GM23338 (cell line): ENCODE data around the gene GADL1. TPM values are rescaled to one million over a fixed set of nuclear protein-coding genes. Genes with fewer than 3 reads are reported as not detected.

Experiments
- ATAC-seq: fragments of 200-7000 bp; cut with Tn5 transposase; 3 replicates; pipeline ENCODE4 v1.9.1; 2020
- DNase-seq: peaks from one replicate; pipeline ENCODE4 v3.0.0-alpha.2; 2015; ENCODE audit warnings: low spot score
- H2AFZ ChIP-seq: fragments of 200-600 bp; sonication (generic); 2 replicates; pipeline ENCODE4 v1.8.0; 2016; ENCODE audit warnings: antibody characterized with exemption, mild to moderate bottlenecking, moderate library complexity
- H3F3A ChIP-seq: fragments of 200-600 bp; sonication (generic); replicated peaks from 2 replicates; pipeline ENCODE4 v1.8.0; 2017; ENCODE audit warnings: antibody characterized with exemption, mixed run types, low read depth
- H3K27ac ChIP-seq: fragments of 200-600 bp; sonication (generic); 2 replicates; pipeline ENCODE4 v1.6.1; 2016; ENCODE audit warnings: low read depth
- H3K27me3 ChIP-seq: fragments of 200-600 bp; sonication (generic); 2 replicates; pipeline ENCODE4 v1.8.0; 2016; ENCODE audit warnings: mild to moderate bottlenecking, mixed run types, moderate library complexity; ENCODE audit not compliant: insufficient read depth
- H3K36me3 ChIP-seq: fragments of 200-600 bp; sonication (generic); 2 replicates; pipeline ENCODE4 v1.8.0; 2016; ENCODE audit warnings: mild to moderate bottlenecking; ENCODE audit not compliant: insufficient read depth
- H3K4me1 ChIP-seq: fragments of 200-600 bp; sonication (generic); 2 replicates; pipeline ENCODE4 v1.8.0; 2016; ENCODE audit warnings: mild to moderate bottlenecking, moderate library complexity; ENCODE audit not compliant: insufficient read depth
- H3K4me2 ChIP-seq: fragments of 200-600 bp; sonication (generic); 2 replicates; pipeline ENCODE4 v1.7.1; 2017; ENCODE audit warnings: mixed run types
- H3K4me3 ChIP-seq: fragments of 200-600 bp; sonication (generic); 2 replicates; pipeline ENCODE4 v1.6.1; 2016; ENCODE audit warnings: mixed run types
- H3K79me2 ChIP-seq: fragments of 200-600 bp; sonication (generic); replicated peaks from 2 replicates; pipeline ENCODE4 v1.8.0; 2017; ENCODE audit warnings: mild to moderate bottlenecking; ENCODE audit not compliant: insufficient read depth
- H3K9me2 ChIP-seq: fragments of 200-600 bp; sonication (generic); 2 replicates; pipeline ENCODE4 v1.8.0; 2017; ENCODE audit not compliant: insufficient read depth
- H4K20me1 ChIP-seq: fragments of 200-600 bp; sonication (generic); replicated peaks from 2 replicates; pipeline ENCODE4 v1.8.0; 2017; ENCODE audit warnings: mild to moderate bottlenecking; ENCODE audit not compliant: insufficient read depth
- H3K27ac Mint-ChIP-seq: 2 replicates; pipeline ENCODE4 v1.8.0; 2020; ENCODE audit warnings: inconsistent platforms, mild to moderate bottlenecking, moderate library complexity, mixed read lengths
- H3K27me3 Mint-ChIP-seq: 3 replicates; pipeline ENCODE4 v1.8.0; 2022; ENCODE audit warnings: low read depth, mild to moderate bottlenecking, moderate library complexity, mixed read lengths, inconsistent platforms; ENCODE audit not compliant: insufficient read depth, poor library complexity
- H3K36me3 Mint-ChIP-seq: 3 replicates; pipeline ENCODE4 v1.8.0; 2021; ENCODE audit warnings: low read depth, mild to moderate bottlenecking, inconsistent platforms, moderate library complexity, mixed read lengths
- H3K4me1 Mint-ChIP-seq: 3 replicates; pipeline ENCODE4 v1.8.0; 2020; ENCODE audit warnings: mild to moderate bottlenecking, inconsistent platforms, mixed read lengths
- H3K4me3 Mint-ChIP-seq: 3 replicates; pipeline ENCODE4 v1.8.0; 2021; ENCODE audit warnings: moderate library complexity, mild to moderate bottlenecking, inconsistent platforms, mixed read lengths
- H3K9me3 Mint-ChIP-seq: 3 replicates; pipeline ENCODE4 v1.8.0; 2020; ENCODE audit warnings: moderate library complexity, mild to moderate bottlenecking, inconsistent platforms, mixed read lengths
- CREB1 ChIP-seq: fragments of 250-450 bp; sonication (Bioruptor Pico); IDR thresholded peaks from 2 replicates; pipeline ENCODE4 v1.5.0; 2020; ENCODE audit warnings: low read depth, mild to moderate bottlenecking, moderate library complexity
- EZH2 ChIP-seq: fragments of 200-600 bp; sonication (generic); IDR thresholded peaks from one replicate; pipeline ENCODE4 v1.8.0; 2017; ENCODE audit warnings: antibody characterized with exemption, mild to moderate bottlenecking, low read depth; ENCODE audit not compliant: unreplicated experiment
- EZH2phosphoT487 ChIP-seq: fragments of 200-600 bp; sonication (generic); IDR thresholded peaks from one replicate; pipeline ENCODE4 v1.8.1; 2018; ENCODE audit warnings: antibody characterized with exemption; ENCODE audit not compliant: unreplicated experiment
- NANOG ChIP-seq: IDR thresholded peaks from 2 replicates; pipeline ENCODE4 v1.6.1; 2016; ENCODE audit warnings: antibody characterized with exemption, borderline replicate concordance
- POLR2AphosphoS5 ChIP-seq: IDR thresholded peaks from 2 replicates; pipeline ENCODE4 v1.6.1; 2016; ENCODE audit warnings: antibody characterized with exemption, low read depth
- STAT1 ChIP-seq: IDR thresholded peaks from one replicate; pipeline ENCODE4 v1.6.1; 2016; ENCODE audit warnings: antibody characterized with exemption; ENCODE audit not compliant: unreplicated experiment
- ZNF331 ChIP-seq: fragments of 250-450 bp; sonication (Bioruptor Pico); IDR thresholded peaks from 2 replicates; pipeline ENCODE4 v1.5.0; 2020; ENCODE audit warnings: low read depth, mild to moderate bottlenecking, moderate library complexity
- ZNF462 ChIP-seq: fragments of 250-450 bp; sonication (Bioruptor Pico); IDR thresholded peaks from 2 replicates; pipeline ENCODE4 v1.5.0; 2020; ENCODE audit warnings: mild to moderate bottlenecking, moderate library complexity
- polyA plus RNA-seq: library from polyadenylated mRNA; unstranded; fragments of >200 nt; fragmentation: Nextera tagmentation; extraction: Ambion mirVana; gene quantifications from 2 replicates; pipeline ENCODE4 v1.2.1, GENCODE V29; 2016
- total RNA-seq: library from RNA; depleted of rRNA; stranded (reverse); fragments of >200 nt; shearing (Covaris generic); gene quantifications from 2 replicates; pipeline ENCODE4 v1.2.3, GENCODE V29; 2014
- TF ChIP-seq, protein P1 (sequence below), 2 experiments: fragments of 200-600 bp in 1 of 2; sonication (generic) in 1 of 2; conservative IDR thresholded peaks; 2 replicates each; pipeline versions ENCODE4 v1.5.1 to v1.6.1; 2016 to 2017; ENCODE audit warnings: antibody characterized with exemption in 2 of 2, low read depth in 2 of 2, mild to moderate bottlenecking in 2 of 2, moderate library complexity in 1 of 2

GADL1 gene
- total and polyA plus RNA-seq, 2 experiments from 2014 or later: 0.35 to 0.50 TPM

DNA sequence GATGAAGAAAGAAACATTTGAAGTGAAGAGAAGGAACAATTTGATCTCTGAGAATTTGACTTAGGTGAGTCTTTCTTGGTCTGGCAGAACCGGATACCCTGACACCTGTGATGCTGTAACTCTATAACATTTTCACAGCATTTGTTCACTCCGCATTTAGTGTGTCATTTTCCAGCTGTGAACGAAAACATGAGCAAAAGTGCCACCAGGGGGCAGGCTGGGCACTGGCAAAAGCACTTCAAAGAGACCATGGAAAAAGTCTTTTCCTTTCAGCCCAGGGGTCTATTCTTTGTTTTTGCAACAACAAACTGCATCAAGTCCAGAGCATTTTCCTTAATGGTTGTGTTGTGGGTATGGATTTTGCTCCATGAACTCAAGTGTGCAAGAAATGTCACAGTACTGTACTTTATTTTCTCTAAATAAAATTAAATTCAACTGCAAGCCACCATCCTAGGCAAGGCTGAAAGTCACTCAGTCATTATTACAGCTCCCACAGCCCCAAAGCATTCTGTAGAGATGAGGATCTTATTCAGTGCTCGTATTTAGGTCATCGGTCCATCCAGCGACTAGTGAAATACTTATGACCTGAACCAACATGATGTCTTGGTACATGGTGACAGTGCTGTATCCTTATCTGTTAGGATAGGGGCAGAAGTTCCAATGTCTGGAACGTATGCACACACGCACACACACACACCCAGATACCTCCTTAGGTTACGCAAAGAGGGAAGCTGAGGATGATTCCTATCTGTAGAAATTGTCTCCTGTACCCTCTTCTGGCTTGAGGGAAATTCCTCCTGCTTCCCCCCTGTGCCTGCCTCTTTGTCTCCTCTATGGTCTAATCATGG lies 125.5 kb downstream of the GADL1 start:
- no peak overlapping the region for H3K4me3 ChIP-seq
- Mint-ChIP-seq H3K4me3 (no peak overlapping the region), H3K9me3 (no peaks in the 10 kb centered on the region), H3K36me3 (no peaks in the 10 kb centered on the region), H3K27me3 (no peaks in the 10 kb centered on the region), H3K4me1 (no peaks in the 10 kb centered on the region), H3K27ac (no peak overlapping the region)
- ATAC-seq: peak; percentile 65
- no peaks in the 10 kb centered on the region for H3K79me2 ChIP-seq
- H3K4me2 ChIP-seq: no peak overlapping the region
- no peaks in the 10 kb centered on the region for H3F3A ChIP-seq
- H3K4me1 ChIP-seq: no peaks in the 10 kb centered on the region
- H3K27me3 ChIP-seq: no peaks in the 10 kb centered on the region
- H3K36me3 ChIP-seq: no peaks in the 10 kb centered on the region
- H3K9me2 ChIP-seq: no peaks in the 10 kb centered on the region
- no peak overlapping the region for H2AFZ ChIP-seq
- no peaks in the 10 kb centered on the region for H4K20me1 ChIP-seq
- DNase-seq: peak; percentile 88
- no peak overlapping the region for H3K27ac ChIP-seq
- TF ChIP-seq, protein P1, sequence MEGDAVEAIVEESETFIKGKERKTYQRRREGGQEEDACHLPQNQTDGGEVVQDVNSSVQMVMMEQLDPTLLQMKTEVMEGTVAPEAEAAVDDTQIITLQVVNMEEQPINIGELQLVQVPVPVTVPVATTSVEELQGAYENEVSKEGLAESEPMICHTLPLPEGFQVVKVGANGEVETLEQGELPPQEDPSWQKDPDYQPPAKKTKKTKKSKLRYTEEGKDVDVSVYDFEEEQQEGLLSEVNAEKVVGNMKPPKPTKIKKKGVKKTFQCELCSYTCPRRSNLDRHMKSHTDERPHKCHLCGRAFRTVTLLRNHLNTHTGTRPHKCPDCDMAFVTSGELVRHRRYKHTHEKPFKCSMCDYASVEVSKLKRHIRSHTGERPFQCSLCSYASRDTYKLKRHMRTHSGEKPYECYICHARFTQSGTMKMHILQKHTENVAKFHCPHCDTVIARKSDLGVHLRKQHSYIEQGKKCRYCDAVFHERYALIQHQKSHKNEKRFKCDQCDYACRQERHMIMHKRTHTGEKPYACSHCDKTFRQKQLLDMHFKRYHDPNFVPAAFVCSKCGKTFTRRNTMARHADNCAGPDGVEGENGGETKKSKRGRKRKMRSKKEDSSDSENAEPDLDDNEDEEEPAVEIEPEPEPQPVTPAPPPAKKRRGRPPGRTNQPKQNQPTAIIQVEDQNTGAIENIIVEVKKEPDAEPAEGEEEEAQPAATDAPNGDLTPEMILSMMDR (conservative IDR thresholded peaks at IDR 0.05; ENCODE audit: low read depth in 2 of 2): peak; percentile 88 to 91
- TF ChIP-seq ZNF462: no peak

GRCh38 chr3:30768046-30768445 lies 126.4 kb downstream of the GADL1 start:
- no peaks in the 10 kb centered on the region for H3K4me1 ChIP-seq
- Mint-ChIP-seq H3K27me3 (no peaks in the 10 kb centered on the region), H3K27ac (no peak overlapping the region), H3K36me3 (no peaks in the 10 kb centered on the region), H3K4me1 (no peaks in the 10 kb centered on the region), H3K4me3 (no peak overlapping the region), H3K9me3 (no peaks in the 10 kb centered on the region)
- H3K79me2 ChIP-seq: no peaks in the 10 kb centered on the region
- H3K27ac ChIP-seq: no peak overlapping the region
- no peak for DNase-seq
- no peak overlapping the region for H3K4me2 ChIP-seq
- no peaks in the 10 kb centered on the region for H3K9me2 ChIP-seq
- no peaks in the 10 kb centered on the region for H3K27me3 ChIP-seq
- H3K4me3 ChIP-seq: no peak overlapping the region
- no peaks in the 10 kb centered on the region for H3F3A ChIP-seq
- H3K36me3 ChIP-seq: no peaks in the 10 kb centered on the region
- ATAC-seq: no peak
- no peaks in the 10 kb centered on the region for H4K20me1 ChIP-seq
- H2AFZ ChIP-seq: no peak overlapping the region
- no peak for TF ChIP-seq EZH2phosphoT487
- no peak for TF ChIP-seq CREB1
- no peak for TF ChIP-seq STAT1
- TF ChIP-seq, protein P1 (conservative IDR thresholded peaks at IDR 0.05; ENCODE audit: low read depth in 2 of 2): no peak
- TF ChIP-seq EZH2: no peak
- no peak for TF ChIP-seq POLR2AphosphoS5
- TF ChIP-seq NANOG: no peak
- TF ChIP-seq ZNF331: no peak
